ENCODE data around the gene MBIP.
A peak's percentile ranks its signal among the peaks of the same experiment; 100 is the strongest.
"Not testable (repeated sequence)": the region's sequence is repeated elsewhere in the genome, so short reads cannot be mapped to it uniquely, and the experiment has no call there.

The MBIP gene

DNA sequence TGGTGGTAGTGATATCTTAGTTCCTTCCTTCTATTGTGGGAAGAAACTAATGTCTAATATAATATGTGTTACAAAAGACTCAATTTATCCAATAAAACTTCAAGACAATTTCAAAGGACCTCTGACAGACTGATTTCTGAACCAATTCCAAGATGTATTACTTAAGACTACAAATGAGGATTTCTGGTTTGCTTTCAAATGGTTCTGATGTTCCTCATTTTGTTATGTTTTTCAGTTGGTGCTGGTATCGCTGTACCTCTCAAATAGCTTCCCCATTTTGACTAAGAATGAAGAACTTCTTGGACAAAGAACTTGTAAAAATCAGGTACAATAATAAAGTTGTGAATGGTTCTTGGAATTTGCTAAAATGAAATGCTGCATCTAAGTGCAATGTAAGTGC is 19.4 kb upstream of the MBIP start:
- H3K4me1 ChIP-seq (ENCODE audit: control insufficient read depth, low read depth, low read length), result no peaks in the 10 kb centered on the region
- no peak overlapping the region for H3K9ac ChIP-seq (ENCODE audit: low read length)
- no peak overlapping the region for H3K4ac ChIP-seq (ENCODE audit: low read depth, low read length)
- H3K23ac ChIP-seq (ENCODE audit: low read length), result no peak overlapping the region
- no CpG with 5 or more reads among the region's 1 CpG for WGBS (ENCODE audit: extremely low coverage, insufficient coverage, low lambda C conversion rate)
- H3K27me3 ChIP-seq (ENCODE audit: insufficient read depth, low read length, poor library complexity), result no peaks in the 10 kb centered on the region
- no peak overlapping the region for H3K18ac ChIP-seq (ENCODE audit: low read length)
- H3K56ac ChIP-seq (ENCODE audit: low read length), result no peak overlapping the region
- H3K4me3 ChIP-seq (ENCODE audit: low read length), result no peak overlapping the region
- no peaks in the 10 kb centered on the region for H3K79me1 ChIP-seq (ENCODE audit: low read length)
- H4K5ac ChIP-seq (ENCODE audit: low read length), result no peak overlapping the region
- H3K4me2 ChIP-seq (ENCODE audit: low read length), result no peak overlapping the region
- H2BK5ac ChIP-seq (ENCODE audit: low read length), result no peak overlapping the region
- no peaks in the 10 kb centered on the region for H3K79me2 ChIP-seq (ENCODE audit: control insufficient read depth, insufficient read depth, low read length)
- H3K36me3 ChIP-seq (ENCODE audit: control insufficient read depth, insufficient read depth, low read length), result no peaks in the 10 kb centered on the region
- H2BK120ac ChIP-seq (ENCODE audit: low read depth, low read length), result no peak overlapping the region
- H2BK15ac ChIP-seq (replicated peaks; ENCODE audit: low read depth), result no peak overlapping the region
- H2AK5ac ChIP-seq (ENCODE audit: low read length), result no peak overlapping the region
- DNase-seq, result no peak
- no peak overlapping the region for H4K8ac ChIP-seq (ENCODE audit: low read depth, low read length)
- H3K27ac ChIP-seq (ENCODE audit: low read depth, low read length), result no peak overlapping the region

DNA sequence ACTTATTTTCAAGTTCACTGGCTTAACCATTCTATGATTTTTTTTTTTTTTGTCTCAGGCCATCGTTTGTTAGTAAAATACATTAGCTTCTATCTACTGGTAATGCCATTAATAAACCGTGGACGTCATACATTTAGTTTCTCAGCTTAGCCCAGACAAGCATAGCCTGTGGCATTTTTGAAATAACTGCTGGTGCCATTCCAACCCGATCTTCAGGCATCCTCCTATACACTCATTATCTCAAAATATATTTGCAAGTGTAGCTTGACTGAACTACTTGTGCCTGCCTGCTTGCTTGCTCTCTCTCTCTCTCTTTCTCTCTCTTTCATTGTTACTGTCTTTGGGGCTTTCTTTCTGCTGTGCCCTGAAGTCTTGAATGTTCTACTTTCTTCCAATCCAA is 12.7 kb upstream of the MBIP start:
- Histone ChIP-seq H3K23ac (ENCODE audit: low read length) (no peak overlapping the region), H3K4ac (ENCODE audit: low read depth, low read length) (no peak overlapping the region), H4K5ac (ENCODE audit: low read length) (no peak overlapping the region), H3K79me2 (ENCODE audit: control insufficient read depth, insufficient read depth, low read length) (no peaks in the 10 kb centered on the region), H3K56ac (ENCODE audit: low read length) (no peak overlapping the region), H3K36me3 (ENCODE audit: control insufficient read depth, insufficient read depth, low read length) (no peaks in the 10 kb centered on the region), H2AK5ac (ENCODE audit: low read length) (no peak overlapping the region), H3K4me3 (ENCODE audit: low read length) (no peak overlapping the region), H3K27ac (ENCODE audit: low read depth, low read length) (no peak overlapping the region), H2BK5ac (ENCODE audit: low read length) (no peak overlapping the region), H3K18ac (ENCODE audit: low read length) (no peak overlapping the region), H2BK120ac (ENCODE audit: low read depth, low read length) (no peak overlapping the region), H3K27me3 (ENCODE audit: insufficient read depth, low read length, poor library complexity) (no peaks in the 10 kb centered on the region), H3K4me2 (ENCODE audit: low read length) (no peak overlapping the region), H4K8ac (ENCODE audit: low read depth, low read length) (no peak overlapping the region), H3K79me1 (ENCODE audit: low read length) (no peaks in the 10 kb centered on the region), H3K4me1 (ENCODE audit: control insufficient read depth, low read depth, low read length) (no peaks in the 10 kb centered on the region), H2BK15ac (replicated peaks; ENCODE audit: low read depth) (no peak overlapping the region), H3K9ac (ENCODE audit: low read length) (no peak overlapping the region)
- DNase-seq, result no peak
- no CpG with 5 or more reads among the region's 4 CpGs for WGBS (ENCODE audit: extremely low coverage, insufficient coverage, low lambda C conversion rate)

DNA sequence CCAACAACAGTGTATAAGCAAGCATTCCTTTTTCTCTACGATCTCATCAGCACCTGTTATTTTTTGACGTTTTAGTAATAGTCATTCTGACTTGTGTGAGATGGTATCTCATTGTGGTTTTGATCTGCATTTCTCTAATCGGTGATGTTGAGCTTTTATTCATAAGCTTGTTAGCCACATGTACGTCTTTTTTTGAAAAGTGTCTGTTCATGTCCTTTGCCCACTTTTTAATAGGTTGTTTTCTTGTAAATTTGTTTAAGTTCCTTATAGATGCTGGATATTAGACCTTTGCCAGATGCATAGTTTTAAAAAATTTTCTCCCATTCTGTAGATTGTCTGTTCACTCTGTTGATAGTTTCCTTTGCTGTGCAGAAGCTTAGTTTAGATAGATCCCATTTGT is 7.1 kb upstream of the MBIP start:
- not testable (repeated sequence) for H2BK120ac ChIP-seq (ENCODE audit: low read depth, low read length); H4K5ac ChIP-seq (ENCODE audit: low read length); H3K18ac ChIP-seq (ENCODE audit: low read length); H2BK15ac ChIP-seq (replicated peaks; ENCODE audit: low read depth); H4K8ac ChIP-seq (ENCODE audit: low read depth, low read length); H3K79me1 ChIP-seq (ENCODE audit: low read length); DNase-seq; H3K4me1 ChIP-seq (ENCODE audit: control insufficient read depth, low read depth, low read length); H3K4me2 ChIP-seq (ENCODE audit: low read length); H3K36me3 ChIP-seq (ENCODE audit: control insufficient read depth, insufficient read depth, low read length); H3K9ac ChIP-seq (ENCODE audit: low read length); H2BK5ac ChIP-seq (ENCODE audit: low read length); H2AK5ac ChIP-seq (ENCODE audit: low read length); H3K27ac ChIP-seq (ENCODE audit: low read depth, low read length); H3K79me2 ChIP-seq (ENCODE audit: control insufficient read depth, insufficient read depth, low read length); H3K4me3 ChIP-seq (ENCODE audit: low read length); H3K56ac ChIP-seq (ENCODE audit: low read length); H3K23ac ChIP-seq (ENCODE audit: low read length); H3K27me3 ChIP-seq (ENCODE audit: insufficient read depth, low read length, poor library complexity); H3K4ac ChIP-seq (ENCODE audit: low read depth, low read length)
- no CpG with 5 or more reads among the region's 4 CpGs for WGBS (ENCODE audit: extremely low coverage, insufficient coverage, low lambda C conversion rate)

DNA sequence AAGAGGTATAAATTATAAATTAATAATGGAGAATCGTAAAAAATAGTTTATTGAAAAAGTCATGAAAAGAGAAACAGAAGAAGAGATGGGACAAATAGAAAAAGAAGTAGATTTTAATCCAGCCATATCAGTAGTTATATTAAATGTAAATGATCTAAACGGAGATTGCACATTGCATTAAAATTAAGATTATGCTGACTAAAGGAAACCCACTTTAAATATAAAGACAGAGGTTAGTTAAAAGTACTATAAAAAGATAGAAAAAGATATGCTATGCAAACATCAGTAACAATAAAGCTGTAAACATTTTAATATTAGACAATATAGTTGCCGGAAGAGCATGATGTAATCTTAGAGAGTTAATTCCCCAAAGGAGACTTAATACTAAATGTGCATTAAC is 5.4 kb upstream of the MBIP start:
- Histone ChIP-seq H2BK120ac (ENCODE audit: low read depth, low read length) (no peak overlapping the region), H3K79me2 (ENCODE audit: control insufficient read depth, insufficient read depth, low read length) (no peaks in the 10 kb centered on the region), H3K4ac (ENCODE audit: low read depth, low read length) (no peak overlapping the region), H3K27me3 (ENCODE audit: insufficient read depth, low read length, poor library complexity) (no peaks in the 10 kb centered on the region), H3K4me1 (ENCODE audit: control insufficient read depth, low read depth, low read length) (no peaks in the 10 kb centered on the region), H4K8ac (ENCODE audit: low read depth, low read length) (no peak overlapping the region), H2BK15ac (replicated peaks; ENCODE audit: low read depth) (no peak overlapping the region), H3K23ac (ENCODE audit: low read length) (no peak overlapping the region), H3K18ac (ENCODE audit: low read length) (no peak overlapping the region), H4K5ac (ENCODE audit: low read length) (no peak overlapping the region), H3K4me3 (ENCODE audit: low read length) (no peak overlapping the region), H3K9ac (ENCODE audit: low read length) (no peak overlapping the region), H2BK5ac (ENCODE audit: low read length) (no peak overlapping the region), H3K27ac (ENCODE audit: low read depth, low read length) (no peak overlapping the region), H2AK5ac (ENCODE audit: low read length) (no peak overlapping the region), H3K4me2 (ENCODE audit: low read length) (no peak overlapping the region), H3K56ac (ENCODE audit: low read length) (no peak overlapping the region), H3K79me1 (ENCODE audit: low read length) (no peaks in the 10 kb centered on the region), H3K36me3 (ENCODE audit: control insufficient read depth, insufficient read depth, low read length) (no peaks in the 10 kb centered on the region)
- WGBS (ENCODE audit: extremely low coverage, insufficient coverage, low lambda C conversion rate), result 100% methylated on average over 1 of the region's 3 CpGs
- no peak for DNase-seq

DNA sequence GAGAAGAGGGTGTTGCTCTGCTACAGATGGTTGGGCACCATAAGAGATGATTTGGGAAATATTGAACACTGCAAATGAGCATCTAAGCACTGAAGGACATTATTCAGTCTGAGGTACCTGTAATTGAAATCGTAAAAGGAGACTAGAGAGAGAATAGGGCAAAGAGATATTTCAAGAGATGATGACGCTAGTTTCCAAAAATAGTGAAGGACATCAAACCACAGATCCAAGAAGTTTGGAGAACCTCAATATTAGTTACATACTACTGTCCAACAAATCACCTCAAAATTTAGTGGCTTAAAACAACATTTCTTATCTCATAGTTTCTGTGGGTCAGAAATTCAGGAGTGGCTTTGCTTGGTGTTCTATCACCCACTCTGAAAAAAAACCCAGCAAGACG is 4.5 kb upstream of the MBIP start:
- no peak overlapping the region for H2AK5ac ChIP-seq (ENCODE audit: low read length)
- no peaks in the 10 kb centered on the region for H3K36me3 ChIP-seq (ENCODE audit: control insufficient read depth, insufficient read depth, low read length)
- no peak overlapping the region for H3K23ac ChIP-seq (ENCODE audit: low read length)
- no peak overlapping the region for H3K56ac ChIP-seq (ENCODE audit: low read length)
- H3K27ac ChIP-seq (ENCODE audit: low read depth, low read length), result no peak overlapping the region
- no peak overlapping the region for H2BK120ac ChIP-seq (ENCODE audit: low read depth, low read length)
- no CpG with 5 or more reads among the region's 3 CpGs for WGBS (ENCODE audit: extremely low coverage, insufficient coverage, low lambda C conversion rate)
- no peak overlapping the region for H3K4me2 ChIP-seq (ENCODE audit: low read length)
- H4K8ac ChIP-seq (ENCODE audit: low read depth, low read length), result no peak overlapping the region
- no peak for DNase-seq
- no peaks in the 10 kb centered on the region for H3K4me1 ChIP-seq (ENCODE audit: control insufficient read depth, low read depth, low read length)
- H4K5ac ChIP-seq (ENCODE audit: low read length), result no peak overlapping the region
- peaks cover 3% of the 10 kb centered on the region for H3K79me2 ChIP-seq (ENCODE audit: control insufficient read depth, insufficient read depth, low read length)
- no peak overlapping the region for H3K4ac ChIP-seq (ENCODE audit: low read depth, low read length)
- no peak overlapping the region for H3K4me3 ChIP-seq (ENCODE audit: low read length)
- H3K79me1 ChIP-seq (ENCODE audit: low read length), result no peaks in the 10 kb centered on the region
- H3K18ac ChIP-seq (ENCODE audit: low read length), result no peak overlapping the region
- no peaks in the 10 kb centered on the region for H3K27me3 ChIP-seq (ENCODE audit: insufficient read depth, low read length, poor library complexity)
- no peak overlapping the region for H2BK5ac ChIP-seq (ENCODE audit: low read length)
- no peak overlapping the region for H2BK15ac ChIP-seq (replicated peaks; ENCODE audit: low read depth)
- no peak overlapping the region for H3K9ac ChIP-seq (ENCODE audit: low read length)

DNA sequence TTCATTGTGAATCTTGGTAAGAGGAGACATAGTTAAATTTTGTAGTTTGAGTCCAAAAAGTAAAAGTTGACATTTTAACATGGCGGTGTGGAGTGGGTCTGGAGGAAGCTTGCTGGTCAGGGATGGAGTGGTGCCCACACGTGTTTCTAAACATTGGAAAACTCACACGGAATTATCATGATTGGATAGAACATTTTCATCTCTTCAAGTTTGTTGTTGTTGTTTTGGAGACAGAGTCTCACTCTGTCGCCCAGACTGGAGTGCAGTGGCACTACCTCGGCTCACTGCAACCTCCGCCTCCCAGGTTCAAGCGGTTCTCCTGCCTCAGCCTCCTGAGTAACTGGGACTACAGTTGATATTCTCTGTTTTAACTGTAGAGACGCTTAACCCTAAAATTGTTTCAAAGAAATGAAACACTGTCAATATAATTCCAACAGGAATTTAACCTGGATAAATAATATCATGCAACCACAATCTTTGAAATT is 502 bp upstream of the MBIP start:
- Histone ChIP-seq H4K8ac (ENCODE audit: low read depth, low read length) (peak overlapping the region; percentile 70), H3K4me1 (ENCODE audit: control insufficient read depth, low read depth, low read length) (no peaks in the 10 kb centered on the region), H3K18ac (ENCODE audit: low read length) (no peak overlapping the region), H3K27me3 (ENCODE audit: insufficient read depth, low read length, poor library complexity) (no peaks in the 10 kb centered on the region), H3K4me2 (ENCODE audit: low read length) (peak overlapping the region; percentile 53), H2BK120ac (ENCODE audit: low read depth, low read length) (no peak overlapping the region), H3K9ac (ENCODE audit: low read length) (peak overlapping the region; percentile 53), H3K79me2 (ENCODE audit: control insufficient read depth, insufficient read depth, low read length) (peaks cover 8% of the 10 kb centered on the region), H3K79me1 (ENCODE audit: low read length) (no peaks in the 10 kb centered on the region), H3K27ac (ENCODE audit: low read depth, low read length) (no peak overlapping the region), H2BK15ac (replicated peaks; ENCODE audit: low read depth) (no peak overlapping the region), H2AK5ac (ENCODE audit: low read length) (no peak overlapping the region), H3K23ac (ENCODE audit: low read length) (no peak overlapping the region), H3K56ac (ENCODE audit: low read length) (peak overlapping the region; percentile 65), H3K4ac (ENCODE audit: low read depth, low read length) (no peak overlapping the region), H3K36me3 (ENCODE audit: control insufficient read depth, insufficient read depth, low read length) (no peaks in the 10 kb centered on the region), H4K5ac (ENCODE audit: low read length) (no peak overlapping the region), H3K4me3 (ENCODE audit: low read length) (peak overlapping the region; percentile 9), H2BK5ac (ENCODE audit: low read length) (no peak overlapping the region)
- DNase-seq, result no peak
- WGBS (ENCODE audit: extremely low coverage, insufficient coverage, low lambda C conversion rate), result no CpG with 5 or more reads among the region's 8 CpGs

Measured in mesendoderm (in vitro differentiated cells).